Measurements from ENCODE around the gene ENPP3.

DNA sequence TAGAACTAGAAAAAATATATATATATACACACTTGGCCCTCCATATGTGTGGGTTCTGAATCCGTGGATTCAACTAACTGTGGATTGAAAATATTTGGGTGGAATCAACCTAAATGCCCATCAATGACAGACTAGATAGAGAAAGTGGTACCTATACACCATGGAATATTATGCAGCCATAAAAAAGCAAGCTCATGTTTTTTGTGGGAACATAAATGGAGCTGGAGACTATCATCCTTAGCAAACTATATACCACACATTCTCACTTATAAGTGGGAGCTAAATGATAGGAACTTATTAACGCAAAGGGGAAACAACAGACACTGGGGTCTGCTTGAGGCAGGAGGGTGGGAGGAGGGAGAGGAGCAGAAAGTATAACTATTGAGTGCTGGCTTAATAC is 36.1 kb downstream of the ENPP3 start:
- TF ChIP-seq, protein P1, sequence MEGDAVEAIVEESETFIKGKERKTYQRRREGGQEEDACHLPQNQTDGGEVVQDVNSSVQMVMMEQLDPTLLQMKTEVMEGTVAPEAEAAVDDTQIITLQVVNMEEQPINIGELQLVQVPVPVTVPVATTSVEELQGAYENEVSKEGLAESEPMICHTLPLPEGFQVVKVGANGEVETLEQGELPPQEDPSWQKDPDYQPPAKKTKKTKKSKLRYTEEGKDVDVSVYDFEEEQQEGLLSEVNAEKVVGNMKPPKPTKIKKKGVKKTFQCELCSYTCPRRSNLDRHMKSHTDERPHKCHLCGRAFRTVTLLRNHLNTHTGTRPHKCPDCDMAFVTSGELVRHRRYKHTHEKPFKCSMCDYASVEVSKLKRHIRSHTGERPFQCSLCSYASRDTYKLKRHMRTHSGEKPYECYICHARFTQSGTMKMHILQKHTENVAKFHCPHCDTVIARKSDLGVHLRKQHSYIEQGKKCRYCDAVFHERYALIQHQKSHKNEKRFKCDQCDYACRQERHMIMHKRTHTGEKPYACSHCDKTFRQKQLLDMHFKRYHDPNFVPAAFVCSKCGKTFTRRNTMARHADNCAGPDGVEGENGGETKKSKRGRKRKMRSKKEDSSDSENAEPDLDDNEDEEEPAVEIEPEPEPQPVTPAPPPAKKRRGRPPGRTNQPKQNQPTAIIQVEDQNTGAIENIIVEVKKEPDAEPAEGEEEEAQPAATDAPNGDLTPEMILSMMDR (IDR thresholded peaks at IDR 0.05) = no peak
- TF ChIP-seq POLR2A (IDR thresholded peaks at IDR 0.05) (no peak), POLR2AphosphoS5 (IDR thresholded peaks at IDR 0.05; ENCODE audit: insufficient read depth in 1 of 2, low read depth in 1 of 2) (no peak)
